ENCODE results near the gene GBX1.

The GBX1 gene

DNA sequence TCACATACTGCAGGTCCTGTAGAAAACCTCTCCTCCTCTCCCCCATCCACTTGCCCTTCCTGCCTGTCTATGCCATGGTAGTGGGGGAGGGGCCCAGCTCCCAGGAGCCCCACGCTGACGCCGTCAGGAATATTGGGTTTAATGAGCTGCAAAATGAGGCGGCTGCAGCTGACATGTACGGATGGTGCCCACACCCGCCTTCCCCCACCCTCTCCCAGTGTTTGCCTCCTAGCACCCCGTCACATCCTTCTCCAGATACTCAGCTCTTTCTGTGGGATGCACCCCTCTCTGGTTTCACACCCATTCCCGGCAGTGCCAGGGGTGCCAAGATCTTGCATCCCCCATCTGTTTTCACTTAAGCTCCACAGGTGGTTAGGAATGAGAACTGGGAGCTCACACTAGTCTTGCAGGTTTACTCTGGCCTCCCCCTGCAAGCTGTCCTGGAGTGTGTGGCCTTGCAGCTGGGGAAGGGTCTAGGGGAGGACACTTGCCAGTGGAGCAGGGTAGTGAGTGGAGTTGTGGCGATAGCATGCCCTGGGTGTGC is 26.1 kb downstream of the GBX1 start:
- DNase-seq (ENCODE audit: low read depth in 3 of 3, low spot score in 1 of 3): no peak

DNA sequence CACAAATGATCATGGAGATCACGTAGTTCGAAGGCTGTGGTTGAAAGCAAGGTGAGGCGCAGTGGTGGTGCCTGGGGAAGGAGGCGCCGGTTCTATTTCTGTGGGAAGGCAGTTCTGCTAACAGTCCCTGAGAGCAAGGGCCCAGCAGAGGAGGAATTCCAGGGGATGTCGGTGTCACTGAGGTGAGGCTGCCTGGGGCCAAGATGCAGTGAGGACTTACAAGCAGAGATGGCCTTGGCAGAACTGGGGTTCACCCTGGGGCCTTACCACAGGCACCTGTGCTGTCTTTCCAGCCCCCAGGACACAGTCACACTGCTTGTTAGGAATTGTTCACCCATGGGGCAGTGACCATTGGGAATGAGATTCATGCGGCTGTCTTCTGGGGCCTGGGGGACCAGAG is 26.7 kb downstream of the GBX1 start:
- no peak for DNase-seq (ENCODE audit: low read depth in 3 of 3, low spot score in 1 of 3)

DNA sequence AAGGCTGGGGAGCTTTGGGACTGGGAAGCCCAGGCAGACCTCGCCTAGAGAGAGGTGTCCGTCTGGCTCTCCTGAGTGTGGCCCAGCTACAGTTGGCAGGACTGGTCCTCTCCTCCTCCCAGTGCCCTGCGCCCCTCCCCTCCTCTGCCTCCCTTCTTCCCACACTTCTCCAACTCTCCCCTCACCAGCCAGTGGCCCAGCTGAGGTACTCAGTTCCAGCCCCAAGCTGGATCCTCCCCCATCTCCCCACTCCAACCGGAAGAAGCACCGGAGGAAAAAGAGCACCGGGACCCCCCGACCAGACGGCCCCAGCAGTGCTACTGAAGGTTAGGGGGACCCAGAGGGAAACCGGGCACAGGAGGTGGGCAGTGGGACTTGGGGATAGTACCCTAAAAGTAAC is 27.7 kb downstream of the GBX1 start:
- no peak for DNase-seq (ENCODE audit: low read depth in 3 of 3, low spot score in 1 of 3)

DNA sequence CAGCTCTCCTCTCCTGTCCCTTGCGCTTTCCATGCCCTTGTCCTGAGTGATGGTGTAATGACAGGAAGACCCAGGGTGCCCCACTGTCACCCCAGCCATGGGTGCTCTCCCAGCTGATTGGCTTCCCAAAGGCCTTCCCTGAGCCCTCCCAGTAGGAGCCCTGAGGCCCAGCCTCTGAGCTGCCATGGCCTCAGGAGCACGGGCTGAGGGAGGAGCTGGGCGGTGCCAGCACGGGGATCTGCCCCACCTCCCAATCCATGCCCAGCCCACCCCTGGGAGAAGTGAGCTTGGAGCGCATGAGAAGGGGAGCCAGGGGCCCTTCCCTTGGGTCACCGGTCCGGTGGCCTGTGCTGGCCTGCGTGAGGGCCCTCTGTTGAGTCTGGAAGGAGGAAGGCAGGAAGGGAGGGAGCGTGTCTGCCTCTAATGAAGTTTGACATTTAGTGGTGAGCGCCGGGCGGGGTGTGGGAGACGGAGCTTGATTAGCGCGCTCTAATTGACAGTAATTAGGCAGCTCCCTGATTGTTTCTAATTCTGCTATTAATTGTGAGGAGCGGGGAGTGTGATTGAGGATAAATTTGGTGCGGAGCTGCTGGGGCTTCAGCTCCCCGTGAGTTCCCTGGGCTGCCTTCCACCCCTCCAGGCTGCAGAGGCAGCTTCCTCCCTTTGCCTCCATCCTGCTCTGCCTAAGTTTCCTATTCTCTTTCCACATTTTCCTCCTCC is 28.3 kb downstream of the GBX1 start:
- no peak for DNase-seq (ENCODE audit: low read depth in 3 of 3, low spot score in 1 of 3)

DNA sequence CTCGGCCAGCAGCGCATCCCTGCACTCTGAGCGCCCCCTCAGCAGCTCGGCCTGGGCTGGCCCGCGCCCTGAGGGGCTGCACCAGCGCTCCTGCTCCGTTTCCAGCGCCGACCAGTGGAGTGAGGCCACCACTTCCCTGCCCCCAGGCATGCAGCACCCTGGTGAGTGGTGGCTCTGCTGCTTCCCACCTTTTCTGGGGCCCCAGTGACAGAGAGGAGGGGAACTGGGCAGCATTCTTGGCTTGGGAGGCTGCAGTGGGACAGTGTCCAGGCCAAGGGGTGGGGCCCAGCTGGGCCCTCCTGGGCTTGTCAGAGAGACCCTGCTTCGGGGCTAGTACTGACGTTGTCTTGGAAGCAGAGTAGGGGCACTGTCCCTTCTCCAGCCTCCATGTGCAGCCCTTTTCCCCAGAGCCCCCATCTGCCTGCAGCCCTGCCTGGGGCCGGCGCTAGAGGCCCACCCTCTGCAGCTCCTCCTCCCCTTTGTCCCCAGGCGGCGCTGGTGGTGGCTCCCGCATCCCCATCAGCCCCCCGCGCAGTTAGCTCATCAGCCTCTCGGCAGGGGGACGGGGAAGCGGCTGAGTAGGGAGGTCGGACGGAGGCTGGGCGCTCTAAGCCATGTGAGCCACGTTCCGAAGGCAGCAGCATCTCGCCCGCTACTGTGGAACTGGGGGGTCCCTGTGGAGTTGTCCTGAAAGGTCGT is 29.2 kb downstream of the GBX1 start:
- no peak for DNase-seq (ENCODE audit: low read depth in 3 of 3, low spot score in 1 of 3)

DNA sequence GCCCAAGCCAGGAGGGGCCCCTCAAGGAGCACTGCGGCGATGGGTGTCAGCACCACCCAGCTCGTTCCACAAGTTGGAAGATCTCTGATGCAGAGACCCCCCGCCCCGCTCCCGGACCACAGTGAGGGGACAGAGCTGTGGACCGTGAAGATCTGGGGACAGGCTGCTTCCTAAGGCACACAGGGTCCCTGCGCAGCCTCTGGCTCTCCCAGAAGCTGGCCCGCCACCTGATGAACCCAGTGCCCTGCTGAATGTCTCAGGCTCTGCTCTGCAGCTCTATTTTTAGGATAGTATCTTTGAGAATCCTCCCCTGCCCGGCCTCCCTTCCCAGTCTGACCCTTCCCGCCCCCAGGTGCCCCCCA is 29.7 kb downstream of the GBX1 start:
- no peak for DNase-seq (ENCODE audit: low read depth in 3 of 3, low spot score in 1 of 3)

DNA sequence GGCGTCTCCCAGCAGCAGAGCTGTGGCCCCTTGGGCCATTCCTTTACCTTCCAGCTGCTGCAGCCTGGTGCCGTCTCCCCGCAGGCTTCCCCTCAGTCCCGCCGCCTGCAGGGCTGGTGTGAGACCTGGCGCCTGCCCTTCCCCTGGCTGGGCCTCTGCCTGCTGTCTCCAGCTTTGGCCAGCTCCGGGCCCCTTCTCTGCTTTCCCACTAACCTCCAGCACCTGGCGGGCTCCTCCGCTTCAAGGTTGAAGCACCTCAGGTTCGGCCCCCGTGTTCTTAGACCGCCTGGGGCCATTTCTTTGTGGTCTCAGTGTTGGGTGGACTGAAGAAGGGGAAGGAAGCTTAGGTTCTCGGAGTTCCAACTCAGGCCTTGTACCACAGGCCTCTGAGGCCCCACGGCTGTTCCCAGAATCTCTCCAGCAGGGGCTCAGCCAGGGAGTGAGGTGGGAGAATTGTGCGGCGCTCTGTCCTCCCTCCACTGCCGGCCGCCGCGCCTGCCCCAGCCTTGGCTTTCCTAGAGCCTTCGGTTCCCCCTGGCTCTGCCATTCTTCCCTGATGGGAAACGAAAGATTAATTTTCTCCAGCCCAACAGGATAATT is 30.3 kb downstream of the GBX1 start:
- no peak for DNase-seq (ENCODE audit: low read depth in 3 of 3, low spot score in 1 of 3)

DNA sequence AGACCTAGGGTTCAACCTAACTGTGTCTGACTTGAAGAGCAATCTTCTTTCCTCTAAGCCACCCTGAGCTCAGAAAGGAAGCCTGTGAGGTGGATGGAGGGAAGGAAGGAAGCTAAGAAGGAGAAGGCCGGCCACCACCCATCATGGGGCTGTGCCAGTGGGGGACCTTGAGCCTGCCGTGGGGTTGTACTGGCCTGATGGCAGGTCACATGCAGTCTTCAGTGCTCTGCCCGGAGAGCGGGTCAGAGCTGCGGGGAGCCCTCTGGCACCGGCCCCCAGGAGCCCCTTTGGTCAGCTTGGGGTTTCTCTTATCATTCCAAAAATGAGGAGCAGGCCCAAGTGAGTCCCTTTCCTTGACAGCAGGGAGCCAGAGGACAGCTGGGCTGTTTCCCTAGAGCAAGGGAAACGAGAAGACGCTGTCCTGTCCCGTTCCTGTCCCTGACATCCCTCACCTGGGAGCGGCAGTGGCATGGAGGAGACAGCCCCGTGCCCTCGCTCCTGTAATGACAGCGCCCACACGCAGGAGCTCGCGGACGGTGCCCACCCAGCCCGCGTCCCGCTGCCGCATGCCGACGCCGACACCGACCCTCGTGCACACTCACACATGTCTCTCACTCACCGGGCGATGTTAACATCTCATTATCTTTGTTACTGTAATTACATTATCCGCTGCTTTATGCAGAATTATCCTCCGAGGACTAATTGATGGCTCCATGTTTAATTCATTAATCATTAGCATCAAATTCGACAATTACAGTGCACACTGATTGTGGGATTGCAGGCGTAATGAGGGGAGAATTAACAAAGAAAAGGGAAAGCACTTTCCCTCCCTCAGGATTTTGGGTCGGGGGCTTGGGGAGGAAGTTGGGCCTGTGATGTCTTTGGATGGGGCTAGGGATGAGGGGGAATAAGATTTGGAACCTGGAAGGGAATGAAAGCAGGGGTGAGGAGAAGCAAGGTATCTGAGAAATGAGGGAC is 31.3 kb downstream of the GBX1 start:
- DNase-seq (ENCODE audit: low read depth in 3 of 3, low spot score in 1 of 3): no peak

DNA sequence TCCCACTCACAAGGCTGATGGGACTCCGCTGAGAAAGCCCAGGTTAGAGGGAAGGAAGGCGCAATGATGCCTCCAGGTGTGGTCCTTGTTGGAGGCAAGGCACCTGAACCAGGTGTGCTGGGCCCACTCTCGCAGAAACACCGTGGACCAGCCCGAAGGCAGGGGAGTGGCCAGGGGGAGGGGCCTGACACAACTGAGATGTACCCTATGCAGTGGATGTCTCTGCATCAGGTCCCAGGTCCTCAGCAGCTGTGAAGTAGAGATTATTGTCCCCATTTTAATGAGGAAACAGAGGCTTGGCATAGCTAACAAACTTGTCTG is 32.0 kb downstream of the GBX1 start:
- DNase-seq (ENCODE audit: low read depth in 3 of 3, low spot score in 1 of 3): no peak

DNA sequence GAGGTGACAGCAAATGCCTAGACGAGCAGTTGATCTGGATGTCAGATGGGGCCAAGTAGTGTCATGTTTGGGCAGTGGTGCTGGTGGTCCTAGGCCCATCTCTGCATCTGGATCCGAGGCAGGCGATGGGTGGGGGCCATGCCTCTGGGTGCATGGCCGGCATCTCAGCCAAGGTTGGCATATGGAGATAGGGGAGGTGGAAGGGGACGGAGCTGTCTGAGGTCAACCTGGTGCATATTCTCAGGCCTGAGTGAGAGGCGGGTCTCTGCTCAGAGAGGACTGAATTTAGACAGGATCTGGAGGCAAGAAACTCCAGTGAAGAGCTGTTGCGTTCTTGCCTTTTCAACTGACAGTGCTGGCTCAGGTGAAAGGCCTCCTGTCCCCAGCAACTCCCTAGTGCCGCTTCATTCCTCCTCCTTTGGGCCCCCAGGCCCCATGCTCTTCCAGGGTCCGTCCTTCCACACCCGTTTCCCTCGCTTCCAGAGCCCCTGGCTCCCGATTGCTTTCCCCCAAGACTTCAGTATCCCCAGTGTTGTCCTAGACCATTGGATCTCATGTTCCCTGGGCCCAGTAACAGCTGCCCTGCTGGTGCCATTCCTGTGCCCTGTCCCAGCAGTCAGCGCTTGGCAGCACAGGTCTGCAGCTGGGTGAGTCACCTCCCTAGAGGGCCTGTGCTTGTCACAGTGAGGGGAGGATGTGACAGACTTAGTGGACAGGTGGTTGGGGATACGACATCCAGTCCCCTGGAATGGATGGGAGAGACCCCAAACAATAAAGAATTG is 32.6 kb downstream of the GBX1 start:
- no peak for DNase-seq (ENCODE audit: low read depth in 3 of 3, low spot score in 1 of 3)

DNA sequence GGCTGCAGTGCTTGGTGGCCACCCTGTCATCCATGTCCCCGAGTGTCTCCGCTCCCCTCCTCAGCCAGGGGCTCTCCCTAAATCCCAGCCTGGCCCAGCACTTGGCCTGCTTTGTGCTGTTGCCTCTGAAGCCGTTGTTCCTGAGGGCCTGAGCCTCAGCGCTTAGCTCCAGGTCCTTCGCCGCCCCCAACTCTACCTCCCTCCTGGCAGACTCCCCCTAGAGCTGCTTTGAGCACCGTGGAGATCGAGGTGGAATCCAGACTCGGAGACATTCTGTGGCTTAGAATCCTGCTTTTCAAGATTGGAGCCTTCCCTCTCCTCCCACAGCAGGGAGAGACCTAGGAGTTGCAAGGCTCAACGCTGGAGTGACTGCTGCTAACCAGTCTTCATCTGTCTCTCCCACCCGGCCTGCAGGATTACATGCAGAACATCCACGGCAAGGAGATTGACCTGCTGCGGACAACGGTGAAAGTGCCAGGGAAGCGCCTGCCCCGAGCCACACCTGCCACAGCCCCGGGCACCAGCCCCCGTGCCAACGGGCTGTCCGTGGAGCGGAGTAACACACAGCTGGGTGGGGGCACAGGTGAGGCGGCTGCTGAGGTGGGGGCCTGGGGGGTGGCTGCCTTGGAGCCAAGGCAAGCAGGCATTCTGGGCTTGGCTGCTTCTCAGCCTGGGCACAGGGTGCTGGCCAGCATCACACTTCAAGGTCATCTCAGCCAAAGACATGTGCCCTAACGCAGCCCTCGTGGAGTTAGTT is 33.3 kb downstream of the GBX1 start:
- DNase-seq (ENCODE audit: low read depth in 3 of 3, low spot score in 1 of 3): no peak

DNA sequence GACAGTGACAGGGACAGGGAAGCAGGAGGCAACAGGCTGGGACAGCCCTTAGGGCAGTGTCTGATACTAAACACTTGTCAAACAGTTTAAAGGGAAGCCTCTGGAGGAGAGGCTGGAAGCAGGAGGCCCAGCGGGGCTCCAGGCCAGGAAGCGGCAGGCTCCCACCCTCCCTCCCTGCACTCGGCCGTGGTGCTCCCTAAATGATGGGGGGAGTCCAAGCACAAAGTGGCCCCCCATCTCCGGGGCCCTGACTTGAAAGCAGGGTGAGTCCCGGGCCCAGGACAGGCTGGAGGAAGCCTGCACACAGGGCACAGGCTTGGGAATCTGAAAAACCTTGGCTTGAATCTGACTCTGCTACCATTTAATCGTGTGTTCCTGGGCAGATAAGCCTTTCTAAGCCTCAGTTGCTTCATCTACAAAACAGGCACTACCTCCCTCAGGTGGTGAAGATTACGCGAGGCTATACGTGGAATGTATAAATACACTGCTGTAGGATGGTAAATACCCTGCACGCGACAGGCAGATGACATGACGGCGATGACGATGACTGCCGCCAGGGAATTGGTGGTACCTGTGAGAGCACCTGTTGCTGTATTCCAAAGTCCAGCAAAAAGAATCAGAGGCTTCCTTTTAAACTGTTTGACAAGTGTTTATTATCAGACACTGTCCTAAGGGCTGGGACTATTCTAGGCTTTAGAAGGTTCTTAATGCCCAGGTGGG is 34.1 kb downstream of the GBX1 start:
- no peak for DNase-seq (ENCODE audit: low read depth in 3 of 3, low spot score in 1 of 3)

DNA sequence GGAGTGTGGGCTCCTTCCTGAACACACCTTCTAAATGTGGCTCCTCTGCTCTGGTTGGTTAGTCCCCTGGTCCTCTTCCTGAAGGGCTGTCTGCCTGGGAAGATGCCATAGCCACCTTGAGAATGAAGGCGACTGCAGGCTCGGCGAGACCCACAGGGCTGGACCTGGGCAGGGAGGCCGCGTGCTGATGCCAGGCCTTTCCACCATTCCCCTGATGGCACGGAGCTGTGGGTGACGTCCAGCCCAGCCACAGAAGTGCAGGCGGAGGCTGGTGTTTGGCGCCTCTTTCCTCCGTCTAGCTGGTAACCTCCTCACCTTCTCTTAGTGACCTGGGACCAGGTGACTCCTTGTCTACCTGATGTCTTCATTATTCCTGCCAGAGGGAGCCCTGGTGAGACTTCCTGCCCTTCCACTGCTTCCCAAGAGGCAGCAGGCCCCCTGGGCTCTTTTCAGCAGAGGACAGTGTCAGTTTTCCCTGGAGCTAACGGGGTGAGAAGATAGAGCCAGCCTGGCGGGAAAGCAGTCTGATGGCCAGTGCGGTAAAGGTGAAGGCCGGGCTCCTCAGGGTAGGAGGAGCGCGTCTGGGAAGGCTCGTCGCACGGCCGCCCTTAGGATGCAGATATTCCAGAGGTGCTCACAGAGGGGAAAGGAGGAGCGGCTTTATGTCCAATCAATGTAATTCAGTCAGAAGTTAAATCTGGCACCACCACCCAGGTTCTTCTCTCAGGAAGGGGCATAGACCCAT is 34.9 kb downstream of the GBX1 start:
- DNase-seq (ENCODE audit: low read depth in 3 of 3, low spot score in 1 of 3): no peak

DNA sequence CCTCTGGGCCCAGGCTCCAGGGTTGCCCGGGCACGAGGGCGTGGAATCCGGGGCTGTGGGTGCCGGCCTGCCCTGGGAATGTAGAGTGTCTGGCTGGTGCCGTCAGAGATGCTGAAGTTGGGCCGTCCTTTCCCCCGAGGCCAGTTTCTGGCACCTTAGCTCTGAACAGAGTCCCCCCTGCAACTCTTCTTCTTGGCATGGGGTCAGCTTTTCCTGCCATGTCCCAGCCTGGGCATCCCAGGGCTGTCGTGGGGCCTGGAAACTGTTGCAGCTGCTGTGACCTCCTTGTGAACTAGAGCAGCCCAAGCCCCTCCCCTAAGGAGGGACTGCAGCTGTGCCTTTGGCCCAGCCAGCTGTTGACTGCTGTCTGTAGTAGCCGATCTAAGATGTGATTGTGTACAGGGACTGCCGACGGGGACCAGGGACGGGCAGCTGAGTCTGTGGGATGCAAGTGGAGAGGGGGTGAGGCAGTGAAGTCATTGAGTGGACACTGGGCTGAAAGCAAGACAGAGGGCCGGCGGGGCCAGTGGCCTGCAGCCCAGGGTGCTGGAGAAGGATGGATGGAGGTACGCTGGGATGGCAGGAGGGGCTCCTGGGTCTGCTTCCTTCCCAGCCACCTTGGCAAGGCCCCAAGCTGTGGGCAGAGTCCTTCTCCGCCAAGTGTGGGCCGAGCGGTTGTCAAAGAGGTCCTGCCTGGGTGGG is 35.8 kb downstream of the GBX1 start:
- DNase-seq (ENCODE audit: low read depth in 3 of 3, low spot score in 1 of 3): no peak

DNA sequence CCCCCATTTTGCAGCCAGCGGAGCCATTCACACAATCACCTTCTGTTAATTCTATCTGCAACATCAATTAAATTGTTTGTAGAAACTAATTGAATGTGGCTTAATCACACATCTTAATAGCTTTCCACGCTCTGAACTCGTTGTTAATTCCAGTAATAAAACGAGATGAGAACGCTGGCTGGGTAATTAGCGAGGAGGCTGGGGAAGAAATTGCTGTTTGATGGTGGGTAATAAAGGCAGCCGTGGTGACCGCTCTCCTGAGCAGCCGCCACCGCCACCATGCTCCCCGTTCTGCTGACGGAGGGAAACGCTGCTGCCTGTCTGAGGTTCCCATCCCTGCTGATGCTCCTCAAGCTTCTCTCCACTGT is 36.3 kb downstream of the GBX1 start:
- no peak for DNase-seq (ENCODE audit: low read depth in 3 of 3, low spot score in 1 of 3)

DNA sequence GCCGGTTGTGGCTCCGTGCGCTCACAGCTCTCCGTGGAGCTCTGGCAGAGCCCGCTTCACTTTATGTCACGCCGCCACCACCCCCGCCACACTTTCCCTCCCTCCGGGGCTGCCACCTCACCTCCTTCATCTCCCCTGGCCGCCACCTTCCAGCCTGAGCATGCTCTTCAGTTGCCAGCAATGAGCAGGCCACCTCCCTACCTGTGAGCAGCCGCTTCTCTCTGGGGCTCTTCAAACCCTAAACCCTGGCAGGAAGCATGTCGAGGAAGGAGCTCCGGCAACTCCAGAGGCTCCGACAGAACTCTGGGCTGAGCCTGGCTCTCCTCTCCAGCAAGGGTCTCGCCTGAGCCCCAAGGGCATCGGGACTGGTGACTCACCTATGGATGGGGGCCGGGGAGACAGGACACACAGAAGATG is 36.7 kb downstream of the GBX1 start:
- no peak for DNase-seq (ENCODE audit: low read depth in 3 of 3, low spot score in 1 of 3)

DNA sequence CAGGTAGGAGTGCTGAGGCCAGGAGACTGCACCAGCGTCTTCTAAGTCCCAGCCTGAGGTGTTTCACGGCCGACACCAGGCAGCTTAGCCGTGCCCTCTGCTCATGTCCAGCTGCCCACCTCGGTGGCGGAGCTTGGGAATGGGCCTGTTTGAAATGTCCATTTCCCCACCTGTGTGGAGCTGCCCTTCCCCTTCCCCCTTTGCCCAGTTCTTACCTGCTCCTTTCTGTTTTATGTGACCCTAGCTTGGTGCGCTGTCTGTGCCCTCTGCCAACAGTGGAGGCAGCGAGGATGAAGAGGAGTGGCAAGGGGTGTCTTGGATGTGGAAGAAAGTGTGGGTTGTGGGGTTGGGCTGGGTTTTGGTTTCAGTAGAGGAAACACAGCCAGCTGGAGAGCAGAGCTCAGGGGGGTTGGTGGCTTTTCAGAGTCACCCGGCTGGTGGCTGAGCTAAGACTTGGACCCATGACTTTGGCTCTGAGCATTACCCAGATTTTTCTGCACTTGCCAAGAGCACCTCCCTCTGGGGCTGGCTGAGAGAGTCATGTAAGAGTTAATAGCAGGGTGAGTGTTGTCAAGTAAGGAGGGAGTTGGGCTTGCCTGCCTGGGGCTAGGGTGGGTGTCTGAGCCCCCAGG is 37.4 kb downstream of the GBX1 start:
- no peak for DNase-seq (ENCODE audit: low read depth in 3 of 3, low spot score in 1 of 3)
